Measurements from ENCODE around the gene BAD. TPM values are rescaled to one million over a fixed set of nuclear protein-coding genes. Genes with fewer than 3 reads are reported as not detected.

BAD gene
- total RNA-seq, 1 donor from 2014 or later, result 26.6 TPM

- H3K27me3 Mint-ChIP-seq, result no peaks in the 10 kb centered on the region
- TF ChIP-seq CTCF (IDR thresholded peaks at IDR 0.05), result no peak
- H3K27ac Mint-ChIP-seq, result peak overlapping the region; percentile 92
- intact Hi-C loops (cut with micrococcal nuclease), result loop anchor here (1.0 kb wide), 1 partner anchor 48 kb away; no protein-coding TSS in a partner anchor
- ATAC-seq (ENCODE audit: low read depth) (no peak), DNase-seq (no peak)
- POLR2A ChIA-PET, result interaction anchor here (0.6 to 1.4 kb wide), 3 partner anchors 10 to 48 kb away, joined by 4 to 6 read pairs (median 5); partner anchors contain the start of genes PRDX5 and TRMT112
- H3K4me3 Mint-ChIP-seq, result peak overlapping the region; percentile 95
- CTCF ChIA-PET, result interaction anchor here (1.1 to 1.7 kb wide), 1 partner anchor 48 kb away, joined by 4 to 6 read pairs; no protein-coding TSS in a partner anchor
- H3K36me3 Mint-ChIP-seq (ENCODE audit: low read depth), result peaks cover 15% of the 10 kb centered on the region
- H3K9me3 Mint-ChIP-seq, result no peaks in the 10 kb centered on the region
- peaks cover 19% of the 10 kb centered on the region for H3K4me1 Mint-ChIP-seq
These were observed 22.6 kb upstream of the BAD start for GRCh38 chr11:64306876-64307622.

- DNase-seq (no peak), ATAC-seq (ENCODE audit: low read depth) (no peak)
- Mint-ChIP-seq H3K36me3 (ENCODE audit: low read depth) (peaks cover 15% of the 10 kb centered on the region), H3K9me3 (no peaks in the 10 kb centered on the region), H3K27ac (peak overlapping the region; percentile 92), H3K27me3 (no peaks in the 10 kb centered on the region), H3K4me3 (peak overlapping the region; percentile 95), H3K4me1 (peaks cover 19% of the 10 kb centered on the region)
- POLR2A ChIA-PET, result interaction anchor here (0.6 to 0.9 kb wide), 2 partner anchors 11 to 49 kb away, joined by 5 to 6 read pairs; partner anchors contain the start of gene TRMT112
- no peak for TF ChIP-seq CTCF (IDR thresholded peaks at IDR 0.05)
- intact Hi-C loops (cut with micrococcal nuclease), result loop anchor here (1.0 kb wide), 1 partner anchor 49 kb away; no protein-coding TSS in a partner anchor
- CTCF ChIA-PET, result interaction anchor here (1.1 kb wide), 1 partner anchor 48 kb away, joined by 4 read pairs; no protein-coding TSS in a partner anchor
These were observed 22.1 kb upstream of the BAD start for GRCh38 chr11:64306563-64306875.

GRCh38 chr11:64305691-64306562 is 21.5 kb upstream of the BAD start:
- peaks cover 21% of the 10 kb centered on the region for H3K4me1 Mint-ChIP-seq
- H3K4me3 Mint-ChIP-seq, result peak overlapping the region; percentile 95
- peaks cover 13% of the 10 kb centered on the region for H3K36me3 Mint-ChIP-seq (ENCODE audit: low read depth)
- TF ChIP-seq CTCF (IDR thresholded peaks at IDR 0.05), result no peak
- intact Hi-C loops (cut with micrococcal nuclease), result loop anchor here (1.0 to 2.0 kb wide), 11 partner anchors 11 to 467 kb away; partner anchors contain the start of genes CCDC88B, FKBP2, GPR137 and MARK2
- no peaks in the 10 kb centered on the region for H3K9me3 Mint-ChIP-seq
- peak; percentile 70 for DNase-seq
- POLR2A ChIA-PET, result interaction anchor here (0.6 to 3.3 kb wide), 15 partner anchors 11 to 1464 kb away, joined by 3 to 62 read pairs (median 7); partner anchors contain the start of genes BAD, CCDC88B, FERMT3 and FKBP2
- CTCF ChIA-PET, result interaction anchor here (0.7 to 5.7 kb wide), 4 partner anchors 8 to 100 kb away, joined by 3 to 147 read pairs (median 16); partner anchors contain the start of genes FERMT3, PRDX5 and TRMT112
- peak; percentile 15 for ATAC-seq (ENCODE audit: low read depth)
- peak overlapping the region; percentile 92 for H3K27ac Mint-ChIP-seq
- H3K27me3 Mint-ChIP-seq, result peaks cover 2% of the 10 kb centered on the region

GRCh38 chr11:64305075-64305690 is 20.7 kb upstream of the BAD start, which contains the start of gene ESRRA:
Gene ESRRA (plus strand): TSS chr11:64305524. CDS start chr11:64307180, 1,656 bp downstream.
- peak within 1 kb of the TSS; percentile 95 for H3K4me3 Mint-ChIP-seq
- intact Hi-C loops (cut with micrococcal nuclease), result loop anchor here (1.0 to 2.0 kb wide), 10 partner anchors 12 to 466 kb away; partner anchors contain the start of genes CCDC88B, FKBP2, GPR137 and MARK2
- POLR2A ChIA-PET, result interaction anchor here (0.5 to 3.3 kb wide), 20 partner anchors 12 to 1464 kb away, joined by 3 to 62 read pairs (median 7); partner anchors contain the start of genes BAD, CCDC88B, DNAJC4 and FERMT3
- H3K27ac Mint-ChIP-seq, result peak within 1 kb of the TSS; percentile 92
- peaks cover 11% of the 10 kb centered on the region for H3K36me3 Mint-ChIP-seq (ENCODE audit: low read depth)
- ATAC-seq (ENCODE audit: low read depth) (peak; percentile 82), DNase-seq (peak; percentile 99)
- CTCF ChIA-PET, result interaction anchor here (0.6 to 5.7 kb wide), 13 partner anchors 9 to 305 kb away, joined by 3 to 147 read pairs (median 10); partner anchors contain the start of genes BAD, FERMT3, PLCB3 and PRDX5
- H3K4me1 Mint-ChIP-seq, result peaks cover 29% of the 10 kb centered on the region
- no peak for TF ChIP-seq CTCF (IDR thresholded peaks at IDR 0.05)
- H3K27me3 Mint-ChIP-seq, result peaks cover 9% of the 10 kb centered on the region
- H3K9me3 Mint-ChIP-seq, result no peaks in the 10 kb centered on the region

Data from activated B cell treated with CpG ODN at 0.5 μM for 24 hours (primary cell).